ENCODE measurements around the gene CCDC121.

Gene CCDC121

GRCh38 chr2:27628767-27629709 lies at the start of gene CCDC121, which contains the start of gene GPN1:
Gene CCDC121 (minus strand): TSS chr2:27629012. CDS start chr2:27627799, 1,213 bp downstream.
Gene GPN1 (plus strand): TSS chr2:27629050. CDS start chr2:27629059, 9 bp downstream.
- peak; percentile 94 for DNase-seq

GRCh38 chr2:27672723-27673486 lies 44.1 kb upstream of the CCDC121 start:
- DNase-seq = no peak

GRCh38 chr2:27671235-27671634 lies 42.4 kb upstream of the CCDC121 start:
- DNase-seq = no peak

- DNase-seq = no peak
Measured at GRCh38 chr2:27667446-27667845, 38.6 kb upstream of the CCDC121 start.

GRCh38 chr2:27664622-27665363 lies 36.0 kb upstream of the CCDC121 start:
- DNase-seq = no peak

GRCh38 chr2:27664154-27664574 lies 35.4 kb upstream of the CCDC121 start:
- DNase-seq = no peak

- DNase-seq = peak; percentile 86
Measured at GRCh38 chr2:27663285-27664153, 34.7 kb upstream of the CCDC121 start, which contains the start of the genes SLC4A1AP and SUPT7L. Gene SLC4A1AP (plus strand): TSS chr2:27663889. CDS start chr2:27663915, 26 bp downstream. Gene SUPT7L (minus strand): TSS chr2:27663614. CDS start chr2:27662192, 1,422 bp downstream.

- no peak for DNase-seq
Measured at GRCh38 chr2:27661371-27661770, 32.6 kb upstream of the CCDC121 start.

- no peak for DNase-seq
Measured at GRCh38 chr2:27655155-27655951, 26.5 kb upstream of the CCDC121 start.

GRCh38 chr2:27653397-27653796 lies 24.6 kb upstream of the CCDC121 start:
- no peak for DNase-seq

GRCh38 chr2:27652790-27653189 lies 24.0 kb upstream of the CCDC121 start:
- no peak for DNase-seq

- DNase-seq = no peak
Measured at GRCh38 chr2:27652341-27652740, 23.5 kb upstream of the CCDC121 start.

- no peak for DNase-seq
Measured at GRCh38 chr2:27651056-27651455, 22.2 kb upstream of the CCDC121 start.

GRCh38 chr2:27647737-27648136 lies 18.9 kb upstream of the CCDC121 start:
- DNase-seq = no peak

- DNase-seq = no peak
Measured at GRCh38 chr2:27647289-27647688, 18.5 kb upstream of the CCDC121 start.

- DNase-seq = no peak
Measured at GRCh38 chr2:27645197-27645596, 16.4 kb upstream of the CCDC121 start.

GRCh38 chr2:27640722-27641245 lies 12.0 kb upstream of the CCDC121 start:
- DNase-seq = no peak

GRCh38 chr2:27638709-27639108 lies 9.9 kb upstream of the CCDC121 start:
- no peak for DNase-seq

GRCh38 chr2:27638037-27638637 lies 9.3 kb upstream of the CCDC121 start:
- peak; percentile 20 for DNase-seq

GRCh38 chr2:27636766-27637165 lies 8.0 kb upstream of the CCDC121 start:
- no peak for DNase-seq
